Activated CD8-positive, alpha-beta memory T cell treated with anti-CD3 and anti-CD28 coated beads, Interleukin-2, amount 50 U/mL, for 24 hours (primary cell): ENCODE data around the gene SERINC2.

Experiments used
- DNase-seq: peaks from one replicate; pipeline ENCODE4 v3.0.0-alpha.2; 2020; ENCODE audit errors: extremely low read depth

SERINC2 gene

DNA sequence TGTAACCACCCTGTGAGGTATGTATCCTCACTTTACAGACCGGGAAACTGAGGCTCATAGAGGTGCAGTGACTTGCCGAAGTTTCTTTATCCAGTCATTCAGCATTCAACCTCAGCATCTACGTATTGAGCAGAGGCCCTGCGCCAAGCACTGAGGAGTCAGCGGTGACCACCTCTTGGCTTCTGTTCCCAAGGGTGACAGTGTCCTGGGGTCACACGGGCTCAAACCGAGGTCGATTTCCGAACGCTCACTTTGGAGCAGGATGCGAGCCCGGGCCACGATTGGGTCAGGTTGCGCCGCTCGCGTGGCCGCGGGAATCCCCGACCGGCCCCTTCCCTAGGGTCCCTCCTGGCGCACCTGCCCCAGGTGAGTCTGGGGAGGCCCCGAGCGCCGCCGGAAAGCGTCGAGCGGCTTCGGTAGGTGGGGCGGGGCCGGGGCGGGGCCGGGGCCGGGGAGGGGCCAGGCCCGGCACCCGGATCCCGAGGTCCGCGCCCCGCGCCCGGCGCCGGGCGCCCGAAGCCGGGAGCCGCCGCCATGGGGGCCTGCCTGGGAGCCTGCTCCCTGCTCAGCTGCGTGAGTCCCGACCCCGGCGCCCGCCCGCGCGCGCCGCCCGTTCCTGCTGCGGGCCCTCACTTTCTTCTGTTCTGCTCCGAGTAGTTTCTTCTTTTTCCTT, at the start of gene SERINC2:
Gene SERINC2 (plus strand): TSS at position 482 of the 673 bp plus-strand sequence. CDS start 53 bp downstream, at position 535.
- DNase-seq = no peak

DNA sequence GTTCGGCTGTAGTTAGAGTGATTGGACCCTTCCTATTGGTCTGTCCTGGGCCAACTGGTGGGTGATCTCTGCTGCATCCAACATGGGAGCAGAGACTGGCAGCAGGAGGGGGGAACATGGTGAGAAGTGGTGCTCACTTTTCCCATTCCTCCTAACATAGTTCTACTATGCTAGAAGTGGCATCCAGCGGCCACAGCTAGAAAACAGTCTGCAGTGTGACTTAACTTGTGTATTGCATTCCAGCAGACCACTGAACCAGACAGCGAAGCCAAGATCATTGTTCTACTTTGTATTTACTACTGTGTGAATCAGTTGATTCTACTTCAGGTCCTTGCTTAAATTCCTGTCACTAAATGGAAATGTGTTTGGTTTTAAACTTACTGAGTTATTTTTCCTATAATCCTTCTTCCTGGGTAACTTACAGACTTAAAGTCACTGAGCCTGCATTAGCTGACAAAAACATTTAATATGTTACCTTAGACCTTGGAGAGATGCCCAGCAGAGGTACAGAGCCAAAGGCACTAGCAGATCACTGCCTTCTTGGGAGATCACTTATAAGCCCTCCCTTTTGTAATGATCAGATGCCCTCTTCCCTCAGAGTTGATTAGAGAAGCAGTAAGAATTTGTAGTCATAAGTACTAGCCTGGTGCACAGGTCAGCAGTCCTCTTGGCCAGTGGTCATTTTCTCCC, 48.3 kb upstream of the SERINC2 start:
- no peak for DNase-seq

DNA sequence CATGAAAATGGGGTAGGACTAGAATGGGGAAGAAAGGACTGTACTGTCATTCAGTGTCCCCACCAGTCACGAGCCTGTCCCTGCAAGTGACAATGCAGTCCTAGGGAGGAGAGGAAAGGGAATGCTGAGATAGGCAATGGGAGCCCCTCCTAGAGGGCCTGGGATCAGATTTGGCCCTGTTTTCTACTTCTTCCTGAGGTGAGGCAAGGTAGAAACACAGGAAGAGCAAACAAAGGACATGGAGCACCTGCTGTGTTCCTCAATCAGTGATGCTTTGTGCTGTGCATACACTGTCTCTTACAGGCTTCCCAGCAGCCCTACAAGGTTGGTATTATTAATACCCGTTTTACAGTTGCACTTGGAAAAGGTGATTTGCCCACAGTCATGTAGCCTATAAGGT, 46.2 kb upstream of the SERINC2 start:
- DNase-seq = no peak

DNA sequence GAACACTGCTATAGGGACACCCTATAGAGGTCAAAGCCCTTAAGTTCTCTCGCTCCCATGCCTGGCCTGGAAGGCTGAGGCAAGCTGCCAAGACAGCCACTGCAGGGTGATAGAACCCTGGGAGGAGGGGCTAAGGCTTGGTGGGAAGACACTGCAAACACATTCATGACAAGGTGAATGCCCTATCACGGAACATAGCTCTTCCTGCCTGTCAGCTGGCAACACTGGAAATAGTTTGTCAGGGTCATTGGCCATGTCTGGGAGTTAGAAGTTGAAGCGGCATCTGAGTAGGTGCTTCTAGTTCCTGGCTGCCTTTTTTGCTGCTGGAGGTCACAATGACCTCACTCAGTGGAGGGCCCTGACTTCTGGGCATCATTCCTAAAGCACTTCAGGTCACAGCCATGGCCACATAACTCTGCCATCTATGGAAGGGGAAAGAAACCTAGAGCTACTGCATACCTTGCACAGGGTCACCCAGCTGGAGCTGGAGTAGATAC, 44.4 kb upstream of the SERINC2 start:
- DNase-seq = no peak

DNA sequence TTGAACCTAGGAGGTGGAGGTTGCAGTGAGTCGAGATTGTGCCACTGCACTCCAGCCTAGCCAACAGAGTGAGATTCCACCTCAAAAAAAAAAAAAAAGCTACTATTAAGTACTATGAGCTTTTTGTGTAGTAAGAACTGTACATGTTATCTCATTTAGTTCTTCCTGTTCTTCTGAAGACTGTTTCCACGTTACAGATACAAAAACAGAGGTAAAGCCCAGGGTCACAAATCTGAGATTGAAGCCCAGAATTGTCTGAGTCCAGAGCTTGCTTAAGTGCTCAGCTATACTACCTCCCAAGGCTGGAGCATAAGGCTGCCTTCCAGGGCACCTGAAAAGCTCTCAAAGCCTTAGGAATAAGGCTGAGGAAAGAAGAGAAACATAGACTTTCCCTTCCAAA, 43.0 kb upstream of the SERINC2 start:
- no peak for DNase-seq

DNA sequence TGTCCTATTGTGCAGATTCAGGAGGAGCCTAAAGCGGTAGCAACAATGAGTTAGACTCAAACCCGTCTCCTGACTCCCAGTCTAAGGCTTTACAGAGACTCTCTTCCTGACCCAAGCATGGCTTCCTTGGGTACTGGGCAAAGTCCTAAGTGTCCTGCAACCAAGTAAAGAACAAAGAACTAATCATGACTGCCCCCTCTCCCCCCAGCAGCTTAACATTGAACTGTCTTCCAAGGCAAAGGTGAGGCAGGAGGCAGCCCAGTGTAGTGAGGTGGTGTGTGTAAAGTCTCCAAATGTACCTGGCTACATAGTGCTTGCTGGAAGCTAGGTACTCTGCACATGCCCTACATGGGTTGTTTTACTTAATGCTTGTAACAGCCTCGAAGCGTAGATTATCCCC, 42.4 kb upstream of the SERINC2 start:
- DNase-seq = no peak

DNA sequence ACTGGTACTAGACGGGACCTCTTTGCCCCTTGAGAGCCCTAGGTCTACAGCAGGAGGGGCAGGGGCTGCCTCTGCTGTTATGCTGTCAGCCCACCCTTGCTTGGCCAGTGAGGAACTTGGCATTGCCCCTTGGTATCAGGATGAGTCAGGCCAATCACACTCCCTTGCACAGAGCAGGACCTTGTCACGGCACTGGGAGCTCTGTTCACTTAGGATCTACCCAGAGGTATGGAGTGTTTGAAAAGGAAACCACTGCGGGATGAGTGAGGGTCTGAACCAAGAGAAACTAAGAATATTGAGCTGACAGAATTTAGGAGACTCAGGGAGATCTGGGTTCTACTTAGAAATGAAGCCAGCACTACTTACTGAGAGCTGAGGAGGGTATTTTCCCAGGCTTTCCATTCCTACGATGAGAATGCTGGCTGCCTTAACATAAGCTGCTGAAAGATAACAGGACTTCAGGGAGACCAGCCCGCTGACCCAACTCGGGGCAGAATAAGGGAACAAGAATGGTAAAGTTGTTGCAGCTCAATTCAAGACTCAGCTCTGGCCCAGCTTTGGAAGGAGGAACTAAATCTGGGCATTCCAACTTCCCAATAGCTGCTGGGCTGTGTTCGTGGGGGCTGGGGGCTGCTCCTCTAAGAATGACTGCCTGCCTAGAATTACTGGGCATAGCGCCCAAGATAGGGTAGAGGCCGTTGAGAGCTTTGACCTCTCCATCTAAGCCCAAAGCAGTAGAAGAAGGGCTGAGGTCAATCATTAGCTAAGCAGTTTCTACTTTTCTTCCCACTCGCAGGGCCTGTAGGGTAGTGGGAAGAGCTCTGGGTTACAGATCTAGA, 41.7 kb upstream of the SERINC2 start:
- no peak for DNase-seq

DNA sequence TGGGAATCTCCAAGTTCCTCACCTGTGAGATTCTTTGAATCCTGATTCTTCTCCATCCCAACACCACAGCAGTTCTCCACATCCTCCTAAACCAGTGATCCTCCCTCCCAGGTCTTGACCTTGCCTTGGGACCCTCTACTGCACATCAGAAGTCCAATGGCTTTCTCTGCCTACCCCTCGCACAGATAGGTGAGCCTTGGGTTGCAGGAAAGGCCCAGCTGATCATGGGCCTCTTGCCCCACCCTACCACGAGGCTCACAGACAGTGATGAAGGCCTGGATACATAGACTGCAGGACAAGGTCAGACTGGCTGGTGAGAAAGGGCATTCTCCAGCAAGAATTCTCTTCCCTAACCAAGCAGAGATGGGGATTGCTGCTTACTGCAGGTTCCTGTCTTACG, 41.0 kb upstream of the SERINC2 start:
- DNase-seq = no peak

DNA sequence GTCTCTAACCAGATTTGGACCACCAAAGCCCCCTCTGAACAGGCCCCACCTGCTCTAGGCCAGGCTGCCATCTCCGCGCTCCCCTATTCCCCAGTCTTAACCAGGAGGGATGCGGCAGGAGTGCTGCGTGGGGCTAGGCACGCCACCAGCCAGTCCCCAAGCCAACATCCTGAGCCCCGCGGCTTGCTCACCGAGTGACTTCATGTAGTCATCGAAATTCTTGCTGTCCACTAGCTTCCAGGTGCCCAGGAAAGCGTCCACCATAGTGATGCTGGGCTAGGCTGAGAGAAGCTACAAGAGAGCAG, 40.3 kb upstream of the SERINC2 start:
- DNase-seq = no peak

DNA sequence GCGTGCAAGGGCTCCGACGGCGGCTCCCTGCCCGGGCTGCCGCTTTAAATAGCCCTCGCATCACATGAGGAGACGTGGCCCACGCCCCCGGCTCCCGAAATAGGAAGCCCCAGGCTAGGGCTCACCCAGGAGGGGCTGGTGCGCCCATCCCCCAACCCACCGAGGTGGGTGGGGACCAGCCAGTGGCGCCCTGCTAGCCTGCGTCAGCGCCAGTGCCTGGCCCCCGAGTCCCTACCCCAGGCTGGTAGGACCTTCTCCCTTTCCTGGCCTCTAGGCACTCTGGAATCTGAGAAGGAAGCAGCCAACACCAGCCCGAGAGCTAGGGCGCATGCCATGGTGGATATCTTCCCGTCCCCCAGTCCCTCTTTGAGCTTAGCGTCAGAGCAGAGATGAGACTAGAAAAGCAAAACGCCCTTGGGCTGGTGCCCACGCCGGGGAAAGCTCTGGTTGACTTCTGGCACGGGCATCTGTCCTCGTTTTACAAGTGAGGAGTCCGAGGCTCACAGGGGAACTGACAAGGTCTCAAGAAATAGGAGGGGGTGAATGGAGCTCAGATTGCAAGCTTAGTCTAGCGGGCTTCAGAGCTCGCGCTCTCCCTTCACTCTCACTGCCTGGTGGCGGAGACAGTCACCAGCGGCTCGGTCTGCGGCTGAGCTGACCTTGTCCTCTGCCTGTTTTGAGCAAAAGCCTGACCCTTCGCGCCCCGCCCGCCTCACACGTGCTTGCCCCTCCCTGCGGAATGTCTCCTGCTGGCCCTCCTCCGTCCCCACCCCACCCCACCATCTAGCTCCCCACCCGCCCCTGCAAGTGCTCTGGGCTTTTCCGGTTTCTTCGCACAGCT, 39.7 kb upstream of the SERINC2 start, which contains the start of gene FABP3:
Gene FABP3 (minus strand): TSS at position 21 of the 841 bp plus-strand sequence. CDS start 62 bp downstream, outside the sequence.
- no peak for DNase-seq

DNA sequence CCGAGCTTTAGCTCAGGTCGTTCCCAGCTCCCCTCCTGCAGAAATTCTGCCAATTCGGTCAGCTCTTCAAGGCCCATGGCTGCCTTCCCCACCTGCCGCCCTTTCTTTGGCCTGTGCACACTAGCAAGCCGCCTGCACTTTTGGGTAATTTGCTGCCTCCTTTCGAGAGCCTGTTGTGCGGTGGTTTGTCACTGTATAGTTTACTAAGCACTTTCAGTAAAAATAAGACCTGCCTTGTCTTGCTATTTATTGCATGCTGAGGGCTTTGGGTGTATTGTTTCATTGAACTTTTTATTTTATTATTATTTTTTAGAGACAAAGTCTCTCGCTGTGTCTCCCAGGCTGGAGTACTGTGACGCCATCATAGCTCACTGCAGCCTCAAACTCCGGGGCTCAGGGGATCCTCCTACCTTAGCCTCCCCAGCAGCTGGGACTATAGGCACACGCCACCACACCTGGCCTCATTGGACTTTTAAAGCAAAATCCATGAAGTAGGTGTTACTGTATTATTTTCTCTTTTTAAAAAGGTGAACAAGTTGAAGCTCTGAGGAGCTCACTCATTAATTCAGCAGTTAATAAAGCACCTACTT, 39.0 kb upstream of the SERINC2 start:
- no peak for DNase-seq

DNA sequence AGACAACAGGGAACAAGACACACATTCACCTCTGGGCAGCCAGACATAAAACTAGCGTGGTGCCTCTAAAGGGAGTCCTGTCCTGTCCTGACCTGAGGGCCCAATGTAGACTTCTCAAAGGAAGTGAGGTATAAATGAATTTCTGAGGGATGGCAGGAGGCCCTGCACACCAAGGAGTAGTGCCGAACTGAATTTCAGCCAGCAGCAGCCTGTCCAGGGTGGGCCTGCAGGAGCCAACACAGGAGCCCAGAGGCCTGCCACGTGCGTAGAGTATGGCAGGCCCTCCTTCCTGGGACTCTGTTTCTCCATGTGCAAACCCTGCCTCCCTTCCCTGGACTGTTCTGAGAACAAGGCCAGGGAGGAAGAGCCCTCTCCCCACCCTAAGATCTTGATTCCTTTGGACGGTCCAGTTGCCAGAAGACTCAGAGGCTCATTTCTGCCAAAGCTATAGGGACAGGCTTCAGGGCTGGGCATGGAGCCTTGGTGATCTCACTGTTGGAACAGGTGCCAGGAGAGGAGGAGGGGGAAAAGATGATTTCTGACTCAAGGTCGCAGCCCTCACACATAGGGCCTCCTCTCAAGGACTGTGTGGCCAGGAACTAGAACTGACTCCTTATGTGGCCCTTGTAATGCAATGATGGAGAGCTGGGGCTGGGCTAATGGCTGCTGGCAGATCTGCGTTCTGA, 38.4 kb upstream of the SERINC2 start:
- DNase-seq = no peak

DNA sequence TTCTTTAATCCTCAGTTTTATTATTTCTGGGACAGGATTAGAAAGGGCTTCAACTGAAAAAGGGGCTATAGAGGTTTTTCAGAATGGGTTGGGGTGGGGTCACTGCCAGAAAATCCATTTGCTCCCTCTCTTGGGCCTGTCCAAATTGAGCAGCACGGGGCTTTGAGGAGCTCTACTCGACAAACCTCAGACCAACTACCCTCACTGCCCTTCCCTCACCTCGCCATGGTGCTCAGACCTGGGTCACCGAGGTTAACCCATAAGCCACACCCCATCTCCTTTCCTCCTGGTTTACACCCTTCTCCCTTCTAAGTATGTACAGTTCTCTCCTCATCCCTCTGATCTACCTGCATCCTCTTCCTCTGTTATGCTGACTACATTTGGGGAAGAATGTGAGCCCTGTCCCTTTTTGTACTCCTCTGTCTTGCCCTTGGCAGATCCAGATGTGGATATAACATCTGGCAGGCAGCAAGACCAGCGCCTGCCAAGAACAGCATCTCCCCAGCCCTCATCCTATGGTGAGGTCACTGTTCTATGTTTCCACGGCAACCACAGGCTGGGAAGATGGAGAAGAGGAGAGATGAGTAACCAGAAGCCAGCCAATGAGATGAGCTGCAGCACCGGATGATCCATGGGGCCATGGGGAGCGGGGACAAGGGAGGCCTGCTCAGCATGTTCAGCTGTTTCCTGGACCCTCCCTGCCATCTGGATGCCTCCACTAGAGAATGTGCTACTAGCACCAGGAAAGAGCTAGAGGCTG, 36.5 kb upstream of the SERINC2 start:
- DNase-seq = no peak

DNA sequence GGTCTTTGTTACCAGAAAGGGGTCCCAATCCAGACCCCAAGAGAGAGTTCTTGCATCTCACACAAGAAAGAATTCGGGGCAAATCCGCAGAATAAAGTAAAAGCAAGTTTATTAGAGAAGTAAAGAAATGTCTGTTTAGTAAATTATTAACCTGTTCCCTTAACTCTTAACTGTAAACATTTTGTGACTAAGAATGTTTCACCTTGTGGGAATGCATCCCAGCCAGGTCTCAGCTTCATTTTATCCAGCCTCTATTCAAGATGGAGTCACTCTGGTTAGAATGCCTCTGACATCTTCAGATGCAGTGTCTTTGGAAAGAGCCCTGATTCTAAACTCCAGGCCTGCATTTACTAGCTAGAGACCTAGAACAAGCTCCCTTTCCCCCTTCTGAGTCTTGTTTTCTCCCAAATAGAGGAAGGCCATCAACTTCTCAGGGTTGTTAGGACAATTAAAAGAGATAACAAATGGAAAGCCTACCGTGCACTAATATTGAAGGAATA, 35.6 kb upstream of the SERINC2 start:
- DNase-seq = no peak

DNA sequence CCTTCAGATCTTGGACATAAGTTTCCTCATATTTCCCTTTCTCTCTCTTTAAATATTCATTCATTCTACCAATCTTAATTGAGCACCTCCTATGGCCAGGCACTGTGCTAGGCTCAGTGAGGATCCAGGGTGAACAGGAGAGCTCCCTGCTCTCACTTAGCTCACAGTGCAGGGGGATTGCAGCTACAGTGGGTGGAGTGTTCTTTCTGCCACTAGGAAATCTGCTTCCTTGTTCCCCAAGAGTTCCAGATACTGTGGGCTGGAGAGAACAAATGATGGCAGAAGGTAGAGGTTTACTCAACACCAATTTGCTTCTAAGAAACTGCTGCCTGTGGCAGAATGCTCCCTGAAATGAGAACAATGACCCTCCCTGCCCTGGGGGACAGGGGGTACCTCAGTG, 35.0 kb upstream of the SERINC2 start:
- no peak for DNase-seq

DNA sequence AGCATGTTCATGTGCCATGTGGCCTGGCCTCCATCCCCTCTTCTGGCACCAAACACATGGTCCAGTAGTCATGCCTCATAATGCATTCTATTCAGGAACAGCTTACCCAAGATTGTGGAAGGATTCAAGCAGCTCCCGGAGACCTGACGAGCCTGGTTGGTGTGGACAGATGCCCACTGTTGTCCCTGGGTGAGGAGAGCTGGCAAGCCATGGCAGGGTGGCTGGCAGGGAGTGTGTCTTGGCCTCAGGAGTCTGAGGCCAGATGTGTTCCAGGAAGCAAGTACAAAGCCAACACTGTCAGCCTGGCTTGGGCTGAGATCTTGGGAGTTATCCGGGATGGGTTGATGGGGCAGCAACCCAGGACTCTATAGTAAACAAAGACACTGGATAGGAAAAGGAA, 32.8 kb upstream of the SERINC2 start:
- DNase-seq = no peak

DNA sequence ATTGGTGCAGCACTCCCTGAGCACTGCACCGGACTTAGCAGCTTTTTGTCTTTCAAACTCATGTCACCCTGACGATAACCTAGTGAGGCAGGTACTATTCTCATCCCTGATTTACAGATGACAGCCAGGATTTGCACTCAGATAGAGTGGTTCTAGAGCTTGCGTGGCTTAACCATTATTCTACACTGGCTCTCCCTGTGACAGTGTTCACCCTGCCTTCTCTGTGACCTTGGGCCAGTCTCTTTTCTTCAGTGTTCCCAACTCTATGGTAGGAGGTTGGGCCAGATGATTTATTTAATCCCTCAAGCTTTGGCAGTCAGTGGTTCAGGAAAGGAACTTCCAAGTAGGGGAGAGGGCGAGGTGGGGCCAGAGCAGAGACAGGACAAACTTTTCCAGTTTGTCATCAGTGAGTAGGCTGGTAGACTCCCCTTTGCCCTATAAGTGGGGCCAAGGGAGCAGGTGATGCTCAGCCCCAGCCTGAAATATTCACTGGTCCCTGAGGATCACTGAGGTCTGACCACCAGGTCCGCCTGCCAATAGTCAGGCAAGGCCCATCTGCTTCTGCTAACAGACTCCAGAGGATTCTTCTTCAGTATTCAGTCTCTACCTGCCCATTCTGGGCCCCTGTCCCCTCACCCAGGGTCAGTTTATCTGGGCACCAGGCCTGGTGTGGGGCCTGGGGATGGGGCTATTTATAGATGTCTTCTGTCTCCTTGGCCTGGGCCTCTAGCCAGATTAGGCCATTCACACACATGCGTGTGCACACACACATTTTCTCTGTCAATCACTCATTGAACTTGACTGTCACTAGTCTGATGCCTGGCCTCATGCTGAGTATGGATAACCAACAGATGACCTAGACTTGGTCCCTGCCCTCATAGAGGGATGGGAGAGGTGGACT, 31.4 kb upstream of the SERINC2 start:
- DNase-seq = no peak

DNA sequence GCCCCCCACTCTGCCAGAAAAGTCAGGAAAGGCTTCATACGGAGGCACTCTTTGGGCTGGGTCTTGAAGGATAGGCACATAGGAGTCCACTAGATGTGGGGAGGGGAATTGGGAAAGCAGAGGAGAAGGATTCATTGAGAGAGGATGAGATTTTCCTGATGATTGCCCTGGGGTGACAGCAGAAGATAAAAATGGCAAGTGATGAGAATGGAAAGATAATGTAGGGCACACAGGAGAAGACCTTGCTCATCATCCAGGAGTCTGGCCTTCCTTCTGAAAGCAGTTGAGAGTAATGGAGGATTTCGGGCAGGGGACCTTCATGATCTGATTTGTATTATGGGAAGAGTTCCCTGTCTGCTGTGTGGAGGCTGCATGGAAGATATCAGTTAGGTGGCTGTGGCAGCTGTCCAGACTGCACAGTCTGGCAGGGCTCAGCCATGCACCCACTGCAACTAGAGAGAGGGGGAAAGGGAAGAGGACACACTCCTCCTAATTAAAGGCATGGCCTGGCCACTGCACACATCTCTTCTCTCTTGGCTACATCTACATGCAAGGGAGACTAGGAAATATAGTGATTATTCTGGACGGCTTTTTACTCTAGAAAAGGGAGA, 30.5 kb upstream of the SERINC2 start:
- DNase-seq = no peak
